Sciatic nerve (tissue), 2 donors: Measurements from ENCODE around the gene SLC19A3. TPM values are rescaled to one million over a fixed set of nuclear protein-coding genes. Genes with fewer than 3 reads are reported as not detected.

Source experiments
- ATAC-seq: fragments of 200-7000 bp; cut with Tn5 transposase; one replicate; pipeline ENCODE4 v1.9.1; 2020; ENCODE audit warnings: mild to moderate bottlenecking, moderate library complexity
- DNase-seq: peaks from one replicate; pipeline ENCODE4 v3.0.0-alpha.2; 2020; ENCODE audit warnings: low spot score
- intact Hi-C: fragments of 100-400 bp; cut with DNase I; formaldehyde crosslinking; loops from one replicate; pipeline ENCODE4 v1.14.2; 2022
- total RNA-seq: library from RNA; stranded (reverse); fragmentation: NEBNext Ultra II Directional; extraction: Animal tissue kit (Norgen Biotek cat#: 25700); gene quantifications from one replicate; pipeline ENCODE4 v1.2.1, GENCODE V29; 2021
- donor health status: DM: no; HTN: no; CAD: no.
- donor health status: DM: no; HTN: no; CAD: no.

The SLC19A3 gene
- total RNA-seq, 1 donor from 2014 or later: 7.1 TPM

DNA sequence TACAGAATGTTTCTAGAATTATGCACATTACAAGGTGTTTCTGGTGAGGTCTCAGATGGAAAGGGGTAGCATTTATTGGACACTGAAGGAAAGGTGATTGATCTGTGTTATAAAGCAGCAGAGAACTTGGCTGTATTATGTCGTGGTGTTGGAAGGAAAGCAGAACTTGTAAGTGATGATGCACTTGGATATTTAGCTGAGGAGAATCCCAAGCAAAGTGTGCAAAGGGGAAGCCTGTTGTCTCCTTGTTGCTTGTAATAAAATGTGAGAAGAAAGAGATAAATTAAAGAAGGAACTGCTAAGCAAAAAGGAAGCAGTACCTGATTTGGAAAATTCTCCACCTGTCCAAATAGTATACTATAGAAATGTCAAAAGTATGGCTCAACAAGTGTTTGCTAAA, 63.4 kb downstream of the SLC19A3 start:
- DNase-seq (no peak), ATAC-seq (no peak)
- intact Hi-C loops: loop anchor here (5.0 to 10.0 kb wide), 2 partner anchors 110 to 213 kb away; no protein-coding TSS in a partner anchor

DNA sequence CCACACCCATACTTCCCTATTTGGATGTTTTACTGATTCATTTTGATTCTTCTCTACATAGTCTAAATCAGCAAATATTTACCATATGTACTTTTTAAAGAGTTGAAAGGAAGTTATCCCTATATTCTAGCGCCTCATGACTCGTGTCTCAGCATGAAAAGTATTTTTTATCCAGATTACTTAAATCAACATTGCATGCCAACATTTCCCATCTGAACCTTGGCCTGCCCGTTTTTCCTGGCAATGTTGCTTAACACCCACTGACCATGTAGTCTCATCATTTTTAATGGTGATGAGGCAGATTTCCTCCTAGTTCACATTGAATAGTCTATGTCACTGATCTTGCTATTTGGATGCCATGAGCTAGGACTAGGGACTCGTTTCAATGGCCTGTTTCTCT, 64.4 kb downstream of the SLC19A3 start:
- intact Hi-C loops: loop anchor here (5.0 to 10.0 kb wide), 2 partner anchors 111 to 214 kb away; no protein-coding TSS in a partner anchor
- no peak for DNase-seq
- no peak for ATAC-seq

DNA sequence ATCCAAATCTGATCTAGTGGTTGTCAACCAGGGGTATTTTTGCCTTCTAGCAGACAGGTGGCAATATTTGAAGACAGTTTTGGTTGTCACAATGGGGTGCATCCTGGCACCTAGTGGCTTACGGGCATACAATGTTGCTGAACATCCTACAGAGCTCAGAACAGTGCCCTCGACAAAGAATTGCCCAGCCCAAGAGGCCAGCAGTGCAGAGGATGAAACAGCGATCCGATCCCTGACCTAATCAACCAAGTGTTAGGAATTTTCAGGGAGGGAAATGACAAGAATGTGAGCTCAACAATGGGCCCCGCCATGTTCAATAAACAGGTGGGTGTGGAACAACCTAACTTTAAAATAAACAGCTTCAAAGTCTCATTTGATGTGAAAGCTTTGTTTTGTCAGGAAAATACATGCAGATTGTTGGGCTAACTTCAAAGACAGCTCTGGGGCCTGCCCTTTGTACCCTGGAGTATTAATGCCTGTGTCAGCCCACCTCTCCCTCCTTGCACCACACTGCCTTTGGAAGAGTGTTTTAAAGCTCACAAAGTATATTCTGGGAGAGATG, 73.8 kb downstream of the SLC19A3 start:
- intact Hi-C loops: no loop called here
- ATAC-seq: no peak

DNA sequence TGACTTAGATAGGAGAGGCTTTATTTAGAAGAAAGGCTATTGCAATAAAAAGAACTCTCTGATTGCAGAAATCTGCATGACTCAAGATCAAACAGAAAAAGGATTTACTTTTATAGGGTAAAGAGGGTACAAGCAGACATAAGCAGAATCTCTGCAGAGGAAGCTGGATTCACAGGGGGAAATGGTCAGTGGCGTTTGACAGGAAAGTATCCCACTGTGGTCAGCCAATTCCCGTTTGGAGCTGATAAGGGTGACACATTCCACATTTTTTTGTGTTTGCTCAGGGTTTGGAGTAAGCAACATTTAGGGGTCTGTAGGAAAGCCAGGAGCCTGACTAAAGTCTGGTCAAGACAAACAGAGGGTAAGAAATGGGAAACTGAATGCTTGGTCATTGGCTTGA, 75.2 kb downstream of the SLC19A3 start:
- no peak for DNase-seq
- intact Hi-C loops: no loop called here
- no peak for ATAC-seq

More for the DNA sequence above, 73.8 kb downstream of the SLC19A3 start:
- no peak for DNase-seq

DNA sequence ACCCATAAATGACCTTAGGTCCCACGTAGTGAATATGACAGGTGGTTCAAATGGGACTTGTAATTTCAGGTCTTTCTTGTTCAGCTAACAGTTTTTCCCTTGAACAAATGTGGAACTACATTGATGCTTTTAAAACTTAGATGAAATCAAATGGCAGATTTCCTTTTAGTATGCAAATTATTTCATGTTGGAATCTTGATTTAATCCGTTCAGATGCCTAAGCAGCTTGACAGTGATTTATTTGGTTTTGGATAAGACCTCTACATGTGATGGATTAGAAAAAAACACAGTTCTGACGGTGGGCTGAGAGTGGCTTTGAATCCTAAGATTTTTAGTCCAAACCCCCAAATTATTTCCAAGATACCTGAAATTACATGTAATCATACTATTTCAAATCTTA, 83.6 kb downstream of the SLC19A3 start:
- intact Hi-C loops: no loop called here

More for the DNA sequence above, 83.6 kb downstream of the SLC19A3 start:
- ATAC-seq (no peak), DNase-seq (no peak)

Other genes starting within 250 kb of the SLC19A3 start
- 85.6 TPM for gene AGFG1, start 245.9 kb downstream of the SLC19A3 start, total RNA-seq
- not detected for gene SCYGR2, start 119.1 kb downstream of the SLC19A3 start, total RNA-seq
- not detected for gene SCYGR3, start 103.2 kb downstream of the SLC19A3 start, total RNA-seq
- gene SCYGR4, start 100.5 kb downstream of the SLC19A3 start, total RNA-seq: not detected
- not detected for gene SCYGR5, start 51.2 kb downstream of the SLC19A3 start, total RNA-seq
- not detected for gene SCYGR6, start 6.7 kb upstream of the SLC19A3 start, total RNA-seq
- not detected for gene SCYGR7, start 10.3 kb upstream of the SLC19A3 start, total RNA-seq
- gene SCYGR8, start 27.9 kb upstream of the SLC19A3 start, total RNA-seq: not detected
- 0.76 TPM for gene CCL20, start 95.8 kb upstream of the SLC19A3 start, total RNA-seq
- not detected for gene DAW1, start 153.6 kb upstream of the SLC19A3 start, total RNA-seq